GM15510 (cell line): Measurements from ENCODE around the gene KCNN3.

ENCODE experiments used
- POLR2A ChIP-seq: IDR thresholded peaks from 3 replicates; pipeline ENCODE4 v1.6.1; 2011; ENCODE audit warnings: borderline replicate concordance; ENCODE audit not compliant: insufficient read length; ENCODE audit errors: extremely low read depth

The KCNN3 gene

GRCh38 chr1:154719586-154720327 is 150.3 kb downstream of the KCNN3 start:
- no peak for TF ChIP-seq POLR2A

- no peak for TF ChIP-seq POLR2A
Measured at GRCh38 chr1:154718566-154718965, 151.5 kb downstream of the KCNN3 start.

- TF ChIP-seq POLR2A = no peak
Measured at GRCh38 chr1:154717528-154717924, 152.6 kb downstream of the KCNN3 start.

- no peak for TF ChIP-seq POLR2A
Measured at GRCh38 chr1:154716614-154717527, 153.2 kb downstream of the KCNN3 start.

- TF ChIP-seq POLR2A = no peak
Measured at GRCh38 chr1:154716011-154716410, 154.1 kb downstream of the KCNN3 start.

GRCh38 chr1:154715385-154715784 is 154.7 kb downstream of the KCNN3 start:
- TF ChIP-seq POLR2A = no peak

GRCh38 chr1:154714638-154715037 is 155.4 kb downstream of the KCNN3 start:
- no peak for TF ChIP-seq POLR2A

- no peak for TF ChIP-seq POLR2A
Measured at GRCh38 chr1:154714052-154714623, 155.9 kb downstream of the KCNN3 start.

- no peak for TF ChIP-seq POLR2A
Measured at GRCh38 chr1:154713005-154713404, 157.1 kb downstream of the KCNN3 start.

GRCh38 chr1:154712166-154712810 is 157.8 kb downstream of the KCNN3 start:
- TF ChIP-seq POLR2A = no peak

- no peak for TF ChIP-seq POLR2A
Measured at GRCh38 chr1:154711416-154711815, 158.7 kb downstream of the KCNN3 start.

- no peak for TF ChIP-seq POLR2A
Measured at GRCh38 chr1:154710106-154710505, 160.0 kb downstream of the KCNN3 start.

GRCh38 chr1:154707901-154708463 is 162.1 kb downstream of the KCNN3 start:
- no peak for TF ChIP-seq POLR2A

GRCh38 chr1:154706851-154707250 is 163.2 kb downstream of the KCNN3 start:
- TF ChIP-seq POLR2A = no peak
